HG03097 (cell line): ENCODE measurements around the gene ZNF223.

ENCODE experiments used
- ATAC-seq: cut with Tn5 transposase; IDR thresholded peaks from one replicate; pipeline ENCODE4 v1.9.1; 2021; ENCODE audit not compliant: unreplicated experiment, low FRiP score

Gene ZNF223

GRCh38 chr19:44051650-44052402 is at the start of gene ZNF223:
Gene ZNF223 (plus strand): TSS chr19:44052036. CDS start chr19:44055177, 3,141 bp downstream.
- peak; percentile 91 for ATAC-seq

GRCh38 chr19:44002212-44002565 is 49.6 kb upstream of the ZNF223 start:
- ATAC-seq: no peak

- ATAC-seq: peak; percentile 90
Measured at GRCh38 chr19:44002566-44003460, 49.0 kb upstream of the ZNF223 start, which contains the start of gene ZNF230. Gene ZNF230 (plus strand): TSS chr19:44002957. CDS start chr19:44007079, 4,122 bp downstream.

- ATAC-seq: no peak
Measured at GRCh38 chr19:44003461-44004009, 48.3 kb upstream of the ZNF223 start.

- ATAC-seq: no peak
Measured at GRCh38 chr19:44005973-44006372, 45.9 kb upstream of the ZNF223 start.

GRCh38 chr19:44007473-44007872 is 44.4 kb upstream of the ZNF223 start:
- ATAC-seq: no peak

GRCh38 chr19:44010468-44010867 is 41.4 kb upstream of the ZNF223 start:
- ATAC-seq: no peak

- no peak for ATAC-seq
Measured at GRCh38 chr19:44019498-44019897, 32.3 kb upstream of the ZNF223 start.

- ATAC-seq: no peak
Measured at GRCh38 chr19:44021221-44021620, 30.6 kb upstream of the ZNF223 start.

GRCh38 chr19:44024900-44025216 is 27.0 kb upstream of the ZNF223 start:
- no peak for ATAC-seq

- no peak for ATAC-seq
Measured at GRCh38 chr19:44025217-44025936, 26.5 kb upstream of the ZNF223 start, which contains the start of gene ZNF222. Gene ZNF222 (plus strand): TSS chr19:44025379. CDS start chr19:44025437, 58 bp downstream.

- ATAC-seq: no peak
Measured at GRCh38 chr19:44026622-44027021, 25.2 kb upstream of the ZNF223 start.

GRCh38 chr19:44032001-44032610 is 19.7 kb upstream of the ZNF223 start:
- ATAC-seq: no peak

- no peak for ATAC-seq
Measured at GRCh38 chr19:44042147-44042546, 9.7 kb upstream of the ZNF223 start.

- no peak for ATAC-seq
Measured at GRCh38 chr19:44050740-44051649, 841 bp upstream of the ZNF223 start.

GRCh38 chr19:44055870-44056269 is 4.0 kb downstream of the ZNF223 start:
- no peak for ATAC-seq

- no peak for ATAC-seq
Measured at GRCh38 chr19:44059229-44059628, 7.4 kb downstream of the ZNF223 start.

GRCh38 chr19:44061038-44061437 is 9.2 kb downstream of the ZNF223 start:
- no peak for ATAC-seq

GRCh38 chr19:44066305-44066704 is 14.5 kb downstream of the ZNF223 start:
- ATAC-seq: no peak
